Activated naive CD8-positive, alpha-beta T cell (primary cell): ENCODE data around the gene EEF1A2.

ENCODE experiments used
- H3K27ac Mint-ChIP-seq: one replicate; pipeline ENCODE4 v1.8.0; 2021; ENCODE audit warnings: mixed read lengths
- H3K27me3 Mint-ChIP-seq: one replicate; pipeline ENCODE4 v1.8.0; 2021; ENCODE audit warnings: mixed read lengths
- H3K36me3 Mint-ChIP-seq: one replicate; pipeline ENCODE4 v1.8.0; 2021; ENCODE audit warnings: mixed read lengths
- H3K4me1 Mint-ChIP-seq: one replicate; pipeline ENCODE4 v1.8.0; 2021; ENCODE audit warnings: low read depth, mixed read lengths
- H3K4me3 Mint-ChIP-seq: one replicate; pipeline ENCODE4 v1.8.0; 2021; ENCODE audit warnings: mild to moderate bottlenecking, mixed read lengths
- H3K9me3 Mint-ChIP-seq: one replicate; pipeline ENCODE4 v1.8.0; 2021; ENCODE audit warnings: low read depth, mixed read lengths

Gene EEF1A2

GRCh38 chr20:63501818-63502670, 3.2 kb upstream of the EEF1A2 start:
- peaks cover 2% of the 10 kb centered on the region for H3K27me3 Mint-ChIP-seq
- peaks cover 2% of the 10 kb centered on the region for H3K9me3 Mint-ChIP-seq
- no peak overlapping the region for H3K4me3 Mint-ChIP-seq
- H3K27ac Mint-ChIP-seq = no peak overlapping the region
- H3K36me3 Mint-ChIP-seq = peaks cover 3% of the 10 kb centered on the region
- H3K4me1 Mint-ChIP-seq = no peaks in the 10 kb centered on the region

GRCh38 chr20:63500902-63501817, 2.3 kb upstream of the EEF1A2 start:
- H3K27ac Mint-ChIP-seq = no peak overlapping the region
- H3K36me3 Mint-ChIP-seq = peaks cover 3% of the 10 kb centered on the region
- H3K27me3 Mint-ChIP-seq = peaks cover 2% of the 10 kb centered on the region
- peak overlapping the region; percentile 63 for H3K4me3 Mint-ChIP-seq
- H3K9me3 Mint-ChIP-seq = peaks cover 2% of the 10 kb centered on the region
- peaks cover 1% of the 10 kb centered on the region for H3K4me1 Mint-ChIP-seq

GRCh38 chr20:63500151-63500901, 1.4 kb upstream of the EEF1A2 start:
- Mint-ChIP-seq H3K9me3 (peaks cover 2% of the 10 kb centered on the region), H3K4me3 (peak overlapping the region; percentile 30), H3K27ac (no peak overlapping the region), H3K36me3 (peaks cover 3% of the 10 kb centered on the region), H3K27me3 (peaks cover 2% of the 10 kb centered on the region), H3K4me1 (peaks cover 2% of the 10 kb centered on the region)

GRCh38 chr20:63499338-63499969, 571 bp upstream of the EEF1A2 start:
- no peak overlapping the region for H3K4me3 Mint-ChIP-seq
- peaks cover 2% of the 10 kb centered on the region for H3K27me3 Mint-ChIP-seq
- H3K4me1 Mint-ChIP-seq = peaks cover 2% of the 10 kb centered on the region
- H3K36me3 Mint-ChIP-seq = peaks cover 3% of the 10 kb centered on the region
- no peak overlapping the region for H3K27ac Mint-ChIP-seq
- H3K9me3 Mint-ChIP-seq = peaks cover 2% of the 10 kb centered on the region

- no peaks in the 10 kb centered on the region for H3K9me3 Mint-ChIP-seq
- peaks cover 2% of the 10 kb centered on the region for H3K27me3 Mint-ChIP-seq
- H3K4me3 Mint-ChIP-seq = peak overlapping the region; percentile 44
- peaks cover 2% of the 10 kb centered on the region for H3K4me1 Mint-ChIP-seq
- H3K27ac Mint-ChIP-seq = no peak overlapping the region
- H3K36me3 Mint-ChIP-seq = no peaks in the 10 kb centered on the region
These were observed 642 bp downstream of the EEF1A2 start for GRCh38 chr20:63497946-63498935.

- Mint-ChIP-seq H3K4me3 (peak overlapping the region; percentile 44), H3K4me1 (peaks cover 2% of the 10 kb centered on the region), H3K9me3 (no peaks in the 10 kb centered on the region), H3K27me3 (peaks cover 3% of the 10 kb centered on the region), H3K36me3 (no peaks in the 10 kb centered on the region), H3K27ac (no peak overlapping the region)
These were observed 1.5 kb downstream of the EEF1A2 start for GRCh38 chr20:63497138-63497945.

- Mint-ChIP-seq H3K4me1 (peaks cover 2% of the 10 kb centered on the region), H3K36me3 (no peaks in the 10 kb centered on the region), H3K27ac (no peak overlapping the region), H3K27me3 (peaks cover 3% of the 10 kb centered on the region), H3K4me3 (no peak overlapping the region), H3K9me3 (no peaks in the 10 kb centered on the region)
These were observed 2.2 kb downstream of the EEF1A2 start for GRCh38 chr20:63496596-63497120.

GRCh38 chr20:63495741-63496595, 2.9 kb downstream of the EEF1A2 start:
- Mint-ChIP-seq H3K36me3 (no peaks in the 10 kb centered on the region), H3K4me3 (peak overlapping the region; percentile 69), H3K27ac (no peak overlapping the region), H3K27me3 (peaks cover 3% of the 10 kb centered on the region), H3K4me1 (peaks cover 2% of the 10 kb centered on the region), H3K9me3 (no peaks in the 10 kb centered on the region)

GRCh38 chr20:63495167-63495720, 3.6 kb downstream of the EEF1A2 start:
- Mint-ChIP-seq H3K36me3 (no peaks in the 10 kb centered on the region), H3K27ac (no peak overlapping the region), H3K4me1 (peaks cover 2% of the 10 kb centered on the region), H3K9me3 (no peaks in the 10 kb centered on the region), H3K4me3 (no peak overlapping the region), H3K27me3 (peaks cover 3% of the 10 kb centered on the region)

- H3K9me3 Mint-ChIP-seq = no peaks in the 10 kb centered on the region
- no peak overlapping the region for H3K27ac Mint-ChIP-seq
These were observed 4.3 kb downstream of the EEF1A2 start for GRCh38 chr20:63494420-63495166.

GRCh38 chr20:63494084-63494419, 4.8 kb downstream of the EEF1A2 start:
- Mint-ChIP-seq H3K27me3 (peaks cover 3% of the 10 kb centered on the region), H3K36me3 (no peaks in the 10 kb centered on the region), H3K4me3 (no peak overlapping the region), H3K9me3 (no peaks in the 10 kb centered on the region), H3K4me1 (peaks cover 2% of the 10 kb centered on the region), H3K27ac (no peak overlapping the region)

More at GRCh38 chr20:63494420-63495166, 4.3 kb downstream of the EEF1A2 start:
- H3K36me3 Mint-ChIP-seq = no peaks in the 10 kb centered on the region
- H3K4me1 Mint-ChIP-seq = peaks cover 2% of the 10 kb centered on the region
- no peak overlapping the region for H3K4me3 Mint-ChIP-seq
- H3K27me3 Mint-ChIP-seq = peaks cover 3% of the 10 kb centered on the region
